ENCODE data around the gene RABEP1.
"Not testable (repeated sequence)": the region's sequence is repeated elsewhere in the genome, so short reads cannot be mapped to it uniquely, and the experiment has no call there.

DNA sequence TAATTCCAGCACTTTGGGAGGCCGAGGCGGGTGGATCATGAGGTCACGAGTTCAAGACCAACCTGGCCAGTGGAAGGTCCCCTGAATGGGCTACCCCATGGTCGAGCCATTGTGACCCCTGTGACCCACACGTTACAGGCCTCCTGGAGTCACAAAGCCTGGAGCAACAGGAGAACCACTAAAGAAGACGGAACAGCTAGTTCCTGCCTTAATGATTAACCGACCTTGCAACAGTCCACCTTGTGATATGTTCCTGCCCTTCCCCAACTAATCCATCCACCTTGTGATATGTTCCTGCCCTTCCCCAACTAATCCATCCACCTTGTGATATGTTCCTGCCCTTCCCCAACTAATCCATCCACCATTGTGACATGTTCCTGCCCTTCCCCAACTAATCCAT lies 42.3 kb upstream of the RABEP1 start:
- TF ChIP-seq, protein P1, sequence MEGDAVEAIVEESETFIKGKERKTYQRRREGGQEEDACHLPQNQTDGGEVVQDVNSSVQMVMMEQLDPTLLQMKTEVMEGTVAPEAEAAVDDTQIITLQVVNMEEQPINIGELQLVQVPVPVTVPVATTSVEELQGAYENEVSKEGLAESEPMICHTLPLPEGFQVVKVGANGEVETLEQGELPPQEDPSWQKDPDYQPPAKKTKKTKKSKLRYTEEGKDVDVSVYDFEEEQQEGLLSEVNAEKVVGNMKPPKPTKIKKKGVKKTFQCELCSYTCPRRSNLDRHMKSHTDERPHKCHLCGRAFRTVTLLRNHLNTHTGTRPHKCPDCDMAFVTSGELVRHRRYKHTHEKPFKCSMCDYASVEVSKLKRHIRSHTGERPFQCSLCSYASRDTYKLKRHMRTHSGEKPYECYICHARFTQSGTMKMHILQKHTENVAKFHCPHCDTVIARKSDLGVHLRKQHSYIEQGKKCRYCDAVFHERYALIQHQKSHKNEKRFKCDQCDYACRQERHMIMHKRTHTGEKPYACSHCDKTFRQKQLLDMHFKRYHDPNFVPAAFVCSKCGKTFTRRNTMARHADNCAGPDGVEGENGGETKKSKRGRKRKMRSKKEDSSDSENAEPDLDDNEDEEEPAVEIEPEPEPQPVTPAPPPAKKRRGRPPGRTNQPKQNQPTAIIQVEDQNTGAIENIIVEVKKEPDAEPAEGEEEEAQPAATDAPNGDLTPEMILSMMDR (IDR thresholded peaks at IDR 0.05): not testable (repeated sequence)
- not testable (repeated sequence) for TF ChIP-seq POLR2A (IDR thresholded peaks at IDR 0.05)

Data from lower leg skin (tissue), 3 donors.